Measurements from ENCODE around the gene SDR39U1. TPM values are rescaled to one million over a fixed set of nuclear protein-coding genes. Genes with fewer than 3 reads are reported as not detected.

Gene SDR39U1, protein sequence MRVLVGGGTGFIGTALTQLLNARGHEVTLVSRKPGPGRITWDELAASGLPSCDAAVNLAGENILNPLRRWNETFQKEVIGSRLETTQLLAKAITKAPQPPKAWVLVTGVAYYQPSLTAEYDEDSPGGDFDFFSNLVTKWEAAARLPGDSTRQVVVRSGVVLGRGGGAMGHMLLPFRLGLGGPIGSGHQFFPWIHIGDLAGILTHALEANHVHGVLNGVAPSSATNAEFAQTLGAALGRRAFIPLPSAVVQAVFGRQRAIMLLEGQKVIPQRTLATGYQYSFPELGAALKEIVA
- total RNA-seq: 6.5 and 11.0 TPM in 2 replicates

DNA sequence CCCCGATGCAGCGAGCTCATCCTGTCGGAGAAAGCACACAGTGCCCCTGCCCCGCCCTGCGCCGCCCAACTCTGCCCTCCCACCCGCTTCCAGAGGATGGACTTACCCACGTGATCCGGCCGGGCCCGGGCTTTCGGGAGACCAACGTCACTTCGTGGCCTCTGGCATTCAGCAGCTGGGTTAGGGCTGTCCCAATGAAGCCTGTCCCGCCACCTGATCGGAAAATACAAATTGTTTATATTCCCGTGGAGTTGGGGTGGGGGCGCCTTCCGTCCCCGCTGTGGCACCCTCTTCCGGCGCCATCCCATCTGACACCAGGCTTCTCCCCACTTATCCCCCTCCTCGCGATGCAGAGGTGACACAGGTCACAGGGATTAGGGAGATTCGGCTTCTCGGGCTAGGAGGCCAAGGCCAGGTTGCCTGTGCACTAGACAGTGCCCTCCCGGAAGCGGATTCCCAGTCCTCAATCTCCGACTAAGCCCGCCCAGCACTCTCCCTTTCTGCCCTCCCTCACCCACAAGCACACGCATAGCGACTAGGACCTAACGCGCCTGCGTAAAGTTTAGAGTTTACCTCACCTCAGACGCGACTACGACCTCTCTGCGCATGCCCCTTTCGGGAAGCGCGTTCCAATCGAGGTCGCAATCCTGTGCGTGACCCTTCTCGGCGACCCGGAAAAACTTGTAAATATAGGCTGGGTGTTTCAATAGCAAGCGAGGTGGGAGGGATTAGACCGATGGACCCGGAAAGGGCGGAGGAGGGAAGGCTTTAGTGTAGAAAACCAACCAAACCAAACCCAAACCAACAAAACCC lies at the start of gene SDR39U1:
SDR39U1 (minus strand) TSS at position 537 of the 813 bp plus-strand sequence; CDS start at position 530, 7 bp downstream.

DNA sequence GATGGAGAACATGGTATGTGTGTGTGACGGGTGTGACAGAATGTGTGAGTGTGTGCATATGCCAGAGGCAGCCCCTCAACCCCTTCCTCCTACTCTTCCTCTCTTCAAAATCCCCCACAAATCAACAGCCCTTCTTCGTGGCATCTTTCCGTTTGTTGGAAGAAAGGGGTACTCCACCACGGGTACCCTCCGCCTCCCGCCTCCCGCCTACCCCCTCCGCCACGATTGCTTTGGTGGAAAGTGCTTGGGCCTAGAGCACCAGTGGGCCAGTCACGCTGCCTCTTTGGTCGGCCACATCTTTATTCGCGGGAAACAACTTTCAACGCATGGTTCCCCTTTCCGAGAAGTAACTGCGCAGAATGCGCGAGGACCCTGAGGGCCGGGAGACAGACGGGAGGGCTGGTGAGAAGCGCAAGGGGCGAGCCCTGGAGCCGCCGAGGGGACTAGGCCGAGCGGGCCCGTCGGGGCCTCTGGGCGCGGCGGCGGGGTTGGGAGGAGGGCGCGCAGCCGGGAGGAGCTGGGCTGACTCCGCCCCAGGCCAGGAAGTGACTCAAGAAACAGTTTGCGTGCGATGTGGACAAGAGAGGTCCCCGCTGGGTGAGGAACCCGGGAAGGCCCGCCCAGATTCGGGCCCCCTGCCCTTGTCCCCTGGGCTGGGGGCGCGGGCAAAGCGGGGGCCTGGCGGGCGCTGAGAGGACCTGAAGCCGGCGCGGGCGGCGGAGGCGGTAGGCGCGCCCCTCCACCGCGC lies 13.0 kb downstream of the SDR39U1 start, which contains the start of the genes CBLN3 and KHNYN:
CBLN3 (minus strand) TSS at position 274 of the 748 bp plus-strand sequence. CDS start 614 bp downstream, outside the sequence.
KHNYN (plus strand) TSS at position 560 of the 748 bp plus-strand sequence. CDS start 777 bp downstream, outside the sequence.

DNA sequence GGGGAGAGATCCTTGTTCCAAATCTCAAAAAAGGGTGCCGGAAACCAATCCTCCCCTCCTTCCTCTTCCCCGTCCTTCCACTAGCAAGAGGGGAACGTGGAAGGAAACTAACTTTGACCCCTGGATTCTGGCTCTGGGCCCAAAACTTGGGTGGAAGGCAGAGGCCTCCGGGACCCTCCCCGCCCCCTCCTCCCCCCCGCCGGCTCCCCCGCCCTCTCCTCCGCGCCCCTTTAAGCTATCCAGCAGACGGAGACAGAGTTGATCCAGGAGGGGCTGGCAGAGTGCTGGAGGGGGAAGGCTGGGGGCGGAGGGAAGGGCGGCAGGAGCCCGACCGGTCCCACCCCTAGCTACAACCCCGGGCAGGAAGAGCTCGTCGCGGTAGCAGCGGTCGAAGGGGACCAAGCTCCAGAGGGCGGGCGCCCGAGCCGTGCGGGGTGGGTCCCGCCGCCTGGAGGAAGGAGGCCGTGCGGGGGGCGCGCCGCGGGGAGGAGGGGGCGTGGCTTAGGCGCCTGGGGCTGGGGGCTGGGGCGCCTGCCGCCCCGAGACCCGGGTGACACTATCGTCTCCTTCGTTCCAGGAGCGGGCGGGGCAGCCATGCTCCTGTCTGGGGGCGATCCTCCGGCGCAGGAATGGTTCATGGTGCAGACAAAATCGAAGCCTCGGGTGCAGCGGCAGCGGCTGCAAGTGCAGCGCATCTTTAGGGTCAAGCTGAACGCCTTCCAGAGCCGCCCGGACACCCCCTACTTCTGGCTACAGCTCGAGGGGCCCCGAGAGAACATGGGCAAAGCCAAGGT lies 43.7 kb downstream of the SDR39U1 start, which contains the start of gene NYNRIN:
NYNRIN (plus strand) TSS at position 351 of the 794 bp plus-strand sequence; CDS start at position 595, 244 bp downstream.

Other genes starting within 250 kb of the SDR39U1 start
- gene TM9SF1, start 247.3 kb downstream of the SDR39U1 start, total RNA-seq: 30.3 and 60.7 TPM in 2 replicates
- gene TSSK4, start 237.1 kb downstream of the SDR39U1 start, total RNA-seq: not detected in 2 replicates
- 13.4 and 38.1 TPM in 2 replicates for gene CHMP4A, start 229.3 kb downstream of the SDR39U1 start, total RNA-seq
- gene MDP1, start 226.7 kb downstream of the SDR39U1 start, total RNA-seq: 6.3 and 7.7 TPM in 2 replicates
- gene NEDD8, start 210.4 kb downstream of the SDR39U1 start, total RNA-seq: 259 and 308 TPM in 2 replicates
- gene GMPR2, start 209.8 kb downstream of the SDR39U1 start, total RNA-seq: 97.6 and 118 TPM in 2 replicates
- 41.1 and 55.2 TPM in 2 replicates for gene TINF2, start 200.2 kb downstream of the SDR39U1 start, total RNA-seq
- gene TGM1, start 179.6 kb downstream of the SDR39U1 start, total RNA-seq: 0.32 and 1.6 TPM in 2 replicates
- gene RABGGTA, start 171.2 kb downstream of the SDR39U1 start, total RNA-seq: 16.0 and 27.5 TPM in 2 replicates
- gene DHRS1, start 143.0 kb downstream of the SDR39U1 start, total RNA-seq: 6.9 and 10.8 TPM in 2 replicates
- 18.5 and 29.8 TPM in 2 replicates for gene NOP9, start 142.9 kb downstream of the SDR39U1 start, total RNA-seq
- gene CIDEB, start 134.8 kb downstream of the SDR39U1 start, total RNA-seq: 3.7 and 3.8 TPM in 2 replicates
- gene LTB4R2, start 132.6 kb downstream of the SDR39U1 start, total RNA-seq: 2.6 and 5.0 TPM in 2 replicates
- 2.4 and 4.2 TPM in 2 replicates for gene LTB4R, start 131.3 kb downstream of the SDR39U1 start, total RNA-seq
- gene ADCY4, start 107.7 kb downstream of the SDR39U1 start, total RNA-seq: 61.5 and 89.6 TPM in 2 replicates
- 4.9 TPM in 2 replicates for gene RIPK3, start 102.8 kb downstream of the SDR39U1 start, total RNA-seq
- gene NFATC4, start 74.6 kb downstream of the SDR39U1 start, total RNA-seq: 3.2 and 7.4 TPM in 2 replicates
- 7.3 and 13.8 TPM in 2 replicates for gene NYNRIN, start 43.8 kb downstream of the SDR39U1 start, total RNA-seq
- 1.5 and 3.0 TPM in 2 replicates for gene CBLN3, start 13.1 kb downstream of the SDR39U1 start, total RNA-seq
- gene KHNYN, start 12.8 kb downstream of the SDR39U1 start, total RNA-seq: 50.0 and 63.4 TPM in 2 replicates
- gene CMA1, start 65.5 kb upstream of the SDR39U1 start, total RNA-seq: not detected in 2 replicates
- not detected in 2 replicates for gene CTSG, start 133.5 kb upstream of the SDR39U1 start, total RNA-seq
- gene GZMH, start 166.9 kb upstream of the SDR39U1 start, total RNA-seq: not detected in 2 replicates
- not detected in 2 replicates for gene GZMB, start 191.4 kb upstream of the SDR39U1 start, total RNA-seq